ENCODE results near the gene TCERG1. TPM values are rescaled to one million over a fixed set of nuclear protein-coding genes. Genes with fewer than 3 reads are reported as not detected.
A peak's percentile ranks its signal among the peaks of the same experiment; 100 is the strongest.

TCERG1 gene
- total and polyA plus RNA-seq, 9 of the 15 experiments (the other 6 are each of a cell fraction or from before 2014, with no cell fraction given) = 50.3 to 148 (median 119) TPM

DNA sequence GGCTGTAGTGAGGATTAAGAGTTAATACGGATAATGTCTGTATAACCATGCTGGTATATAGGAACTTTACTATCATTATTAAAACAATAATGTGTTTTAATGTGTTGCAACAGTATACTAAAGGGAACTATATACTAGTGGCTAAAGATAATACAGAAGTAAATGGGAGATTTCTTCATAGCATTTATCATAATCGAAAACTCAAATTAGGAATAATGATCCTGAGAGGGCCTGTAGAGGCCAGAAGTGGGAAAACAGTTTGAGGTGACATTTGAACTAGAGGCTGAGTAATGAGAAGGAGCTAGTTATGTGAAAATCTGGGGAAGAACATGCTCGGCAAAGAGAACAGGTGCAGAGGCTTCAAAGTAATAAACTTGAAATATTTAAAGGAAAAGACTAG lies 2.9 kb downstream of the TCERG1 start:
- in situ Hi-C loops (cut with MboI) = no loop called here
- Histone ChIP-seq H4K20me1 (replicated peaks; ENCODE audit: control insufficient read depth, insufficient read depth, low read length) (peaks cover 24% of the 10 kb centered on the region), H3K9me1 (ENCODE audit: control insufficient read depth, insufficient read depth, low read length) (no peaks in the 10 kb centered on the region), H2AFZ (ENCODE audit: low read depth, low read length) (no peak overlapping the region), H3K4me2 (ENCODE audit: insufficient read depth, low read length) (peak overlapping the region; percentile 21), H3K9me3 (replicated peaks; ENCODE audit: control insufficient read depth, insufficient read depth, low read depth, low read length) (peaks cover 3% of the 10 kb centered on the region; the same call in 1 of the 2 replicates), H3K36me3 (ENCODE audit: control insufficient read depth, insufficient read depth, low read length) (peaks cover 31% of the 10 kb centered on the region), H3K79me2 (ENCODE audit: control insufficient read depth, insufficient read depth, low read length) (peaks cover 79% of the 10 kb centered on the region), H3K4me1 (replicated peaks in 1 of 2; ENCODE audit: control insufficient read depth in 2 of 2, insufficient read depth in 2 of 2, low read length in 2 of 2) (peaks cover 2 to 7% of the 10 kb centered on the region in 2 experiments; a peak in 3 of 5 replicates), H3K9ac (ENCODE audit: insufficient read depth in 1 of 2, low read depth in 2 of 2, low read length in 2 of 2) (peak overlapping the region in 1 of 2 experiments; percentile 21; a peak in 1 of 4 replicates), H3K4me3 (no peak overlapping the region; the same call in 1 of the 2 replicates), H3K27ac (ENCODE audit: extremely low read depth, low read depth, low read length) (no peak overlapping the region), H3K27me3 (ENCODE audit: control insufficient read depth in 2 of 2, insufficient read depth in 2 of 2, low read length in 2 of 2) (no peaks in the 10 kb centered on the region)
- ATAC-seq (no peak), FAIRE-seq (no peak), DNase-seq (ENCODE audit: extremely low read depth in 1 of 4, low spot score in 3 of 4) (no peak)
- ChIA-PET POLR2A (interaction anchor here (0.6 to 2.2 kb wide), 5 partner anchors 9 to 237 kb away, joined by 3 to 6 read pairs (median 4); no protein-coding TSS in a partner anchor), CTCF (ENCODE audit: low intra/inter-chr PET ratio) (no interaction called here)
- 38% methylated on average over 3 of the region's 3 CpGs for WGBS (ENCODE audit: insufficient coverage, low coverage, missing lambda C conversion rate)
- intact Hi-C loops (cut with micrococcal nuclease) = no loop called here
- no TSS peak for BruUV-seq (replicated peaks)
- TF ChIP-seq ZNF217 (CRISPR knock-in tag; IDR thresholded peaks at IDR 0.05) (no peak), ZNF583 (CRISPR knock-in tag; IDR thresholded peaks at IDR 0.05) (no peak), THRAP3 (IDR thresholded peaks at IDR 0.05; ENCODE audit: borderline replicate concordance) (no peak)
- TF ChIP-seq, protein P1, sequence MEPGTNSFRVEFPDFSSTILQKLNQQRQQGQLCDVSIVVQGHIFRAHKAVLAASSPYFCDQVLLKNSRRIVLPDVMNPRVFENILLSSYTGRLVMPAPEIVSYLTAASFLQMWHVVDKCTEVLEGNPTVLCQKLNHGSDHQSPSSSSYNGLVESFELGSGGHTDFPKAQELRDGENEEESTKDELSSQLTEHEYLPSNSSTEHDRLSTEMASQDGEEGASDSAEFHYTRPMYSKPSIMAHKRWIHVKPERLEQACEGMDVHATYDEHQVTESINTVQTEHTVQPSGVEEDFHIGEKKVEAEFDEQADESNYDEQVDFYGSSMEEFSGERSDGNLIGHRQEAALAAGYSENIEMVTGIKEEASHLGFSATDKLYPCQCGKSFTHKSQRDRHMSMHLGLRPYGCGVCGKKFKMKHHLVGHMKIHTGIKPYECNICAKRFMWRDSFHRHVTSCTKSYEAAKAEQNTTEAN (CRISPR knock-in tag; IDR thresholded peaks at IDR 0.05) = no peak
- TF ChIP-seq, protein P2, sequence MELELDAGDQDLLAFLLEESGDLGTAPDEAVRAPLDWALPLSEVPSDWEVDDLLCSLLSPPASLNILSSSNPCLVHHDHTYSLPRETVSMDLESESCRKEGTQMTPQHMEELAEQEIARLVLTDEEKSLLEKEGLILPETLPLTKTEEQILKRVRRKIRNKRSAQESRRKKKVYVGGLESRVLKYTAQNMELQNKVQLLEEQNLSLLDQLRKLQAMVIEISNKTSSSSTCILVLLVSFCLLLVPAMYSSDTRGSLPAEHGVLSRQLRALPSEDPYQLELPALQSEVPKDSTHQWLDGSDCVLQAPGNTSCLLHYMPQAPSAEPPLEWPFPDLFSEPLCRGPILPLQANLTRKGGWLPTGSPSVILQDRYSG (tag; conservative IDR thresholded peaks at IDR 0.05; ENCODE audit: low read depth) = no peak
